ENCODE results near the gene NOSIP.

DNA sequence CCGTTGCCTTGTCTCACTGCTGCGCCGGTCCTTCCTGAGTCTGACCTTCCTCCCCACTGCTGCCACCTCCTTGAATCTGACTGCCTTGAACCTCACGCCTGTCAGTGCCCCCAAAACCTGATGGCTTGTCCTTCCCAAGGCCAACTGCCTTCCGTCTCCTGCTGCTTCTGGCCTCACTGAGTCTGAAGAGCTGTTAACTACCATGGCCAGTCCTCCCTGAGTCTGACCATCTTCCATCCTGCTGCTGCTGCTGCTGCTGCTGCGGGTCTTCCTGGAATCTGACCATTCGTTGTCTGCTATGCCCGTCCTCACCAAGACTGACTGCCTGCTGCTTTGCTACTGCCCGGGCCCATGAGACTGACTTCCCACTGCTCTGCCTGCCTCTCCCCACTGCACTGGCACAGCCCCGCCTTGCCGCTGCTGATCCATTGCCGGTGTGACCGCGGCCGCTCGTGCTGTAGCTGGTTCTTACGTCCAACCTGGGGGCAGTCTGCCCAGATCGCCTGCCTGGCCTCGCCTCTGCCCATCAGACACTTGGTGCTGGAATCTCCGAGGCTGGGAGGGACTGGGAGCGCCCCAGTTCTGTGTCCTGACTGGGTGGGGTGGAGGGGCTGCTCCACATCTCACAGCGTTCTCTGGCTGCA lies 55.4 kb downstream of the NOSIP start:
- TF ChIP-seq, protein P1, sequence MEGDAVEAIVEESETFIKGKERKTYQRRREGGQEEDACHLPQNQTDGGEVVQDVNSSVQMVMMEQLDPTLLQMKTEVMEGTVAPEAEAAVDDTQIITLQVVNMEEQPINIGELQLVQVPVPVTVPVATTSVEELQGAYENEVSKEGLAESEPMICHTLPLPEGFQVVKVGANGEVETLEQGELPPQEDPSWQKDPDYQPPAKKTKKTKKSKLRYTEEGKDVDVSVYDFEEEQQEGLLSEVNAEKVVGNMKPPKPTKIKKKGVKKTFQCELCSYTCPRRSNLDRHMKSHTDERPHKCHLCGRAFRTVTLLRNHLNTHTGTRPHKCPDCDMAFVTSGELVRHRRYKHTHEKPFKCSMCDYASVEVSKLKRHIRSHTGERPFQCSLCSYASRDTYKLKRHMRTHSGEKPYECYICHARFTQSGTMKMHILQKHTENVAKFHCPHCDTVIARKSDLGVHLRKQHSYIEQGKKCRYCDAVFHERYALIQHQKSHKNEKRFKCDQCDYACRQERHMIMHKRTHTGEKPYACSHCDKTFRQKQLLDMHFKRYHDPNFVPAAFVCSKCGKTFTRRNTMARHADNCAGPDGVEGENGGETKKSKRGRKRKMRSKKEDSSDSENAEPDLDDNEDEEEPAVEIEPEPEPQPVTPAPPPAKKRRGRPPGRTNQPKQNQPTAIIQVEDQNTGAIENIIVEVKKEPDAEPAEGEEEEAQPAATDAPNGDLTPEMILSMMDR (IDR thresholded peaks at IDR 0.05; ENCODE audit: low read depth, low read length), result no peak
- TF ChIP-seq POLR2A (IDR thresholded peaks at IDR 0.05; ENCODE audit: extremely low read depth, insufficient read length) (no peak), MYC (IDR thresholded peaks at IDR 0.05; ENCODE audit: low read depth, low read length) (no peak)
- TF ChIP-seq, protein P2, sequence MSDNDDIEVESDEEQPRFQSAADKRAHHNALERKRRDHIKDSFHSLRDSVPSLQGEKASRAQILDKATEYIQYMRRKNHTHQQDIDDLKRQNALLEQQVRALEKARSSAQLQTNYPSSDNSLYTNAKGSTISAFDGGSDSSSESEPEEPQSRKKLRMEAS (IDR thresholded peaks at IDR 0.05; ENCODE audit: low read depth, low read length), result no peak
